Cardiac muscle cell (in vitro differentiated cells and primary cell): ENCODE measurements around the gene ZBTB40. TPM values are rescaled to one million over a fixed set of nuclear protein-coding genes. Genes with fewer than 3 reads are reported as not detected.
A peak's percentile ranks its signal among the peaks of the same experiment; 100 is the strongest.

Experiments
- DNase-seq, 2 donors: peaks; one replicate each; pipeline versions ENCODE4 v3.0.0 to v3.0.0-alpha.2; 2010 to 2017; ENCODE audit warnings: low read depth in 1 of 2, low spot score in 1 of 2
- H3K27ac ChIP-seq: fragments of 200-600 bp; sonication (generic); 2 replicates; pipeline ENCODE4 v1.5.1; 2016
- H3K27me3 ChIP-seq: fragments of 200-600 bp; sonication (generic); 2 replicates; pipeline ENCODE4 v1.6.0; 2016; ENCODE audit warnings: control low read depth
- H3K36me3 ChIP-seq: fragments of 200-600 bp; sonication (generic); 2 replicates; pipeline ENCODE4 v1.5.1; 2016; ENCODE audit warnings: control low read depth
- H3K4me1 ChIP-seq: fragments of 200-600 bp; sonication (generic); 2 replicates; pipeline ENCODE4 v1.8.1; 2017; ENCODE audit warnings: low read depth, mild to moderate bottlenecking, mixed run types
- H3K4me3 ChIP-seq: fragments of 200-600 bp; sonication (generic); 2 replicates; pipeline ENCODE4 v1.5.1; 2016; ENCODE audit warnings: mild to moderate bottlenecking
- H3K9me3 ChIP-seq: fragments of 200-600 bp; sonication (generic); 2 replicates; pipeline ENCODE4 v1.5.1; 2017; ENCODE audit warnings: low read depth, mild to moderate bottlenecking, control low read depth
- CTCF ChIP-seq: IDR thresholded peaks from 2 replicates; pipeline ENCODE4 v1.5.1; 2012; ENCODE audit warnings: low read depth, mild to moderate bottlenecking, low read length
- polyA plus RNA-seq: library from polyadenylated mRNA; unstranded; fragments of >200 nt; fragmentation: Nextera tagmentation; extraction: Ambion mirVana; gene quantifications from 2 replicates; pipeline ENCODE4 v1.2.1, GENCODE V29; 2016
- total RNA-seq: library from RNA; depleted of rRNA; stranded (reverse); fragments of >200 nt; gene quantifications from 2 replicates; pipeline ENCODE4 v1.2.3, GENCODE V29; 2016

ZBTB40 gene
- total and polyA plus RNA-seq, 2 experiments from 2014 or later = 8.3 to 18.1 TPM

- Histone ChIP-seq H3K27me3 (no peaks in the 10 kb centered on the region), H3K4me1 (peaks cover 15% of the 10 kb centered on the region), H3K36me3 (no peaks in the 10 kb centered on the region), H3K27ac (no peak overlapping the region), H3K9me3 (no peaks in the 10 kb centered on the region), H3K4me3 (no peak overlapping the region)
- no peak for TF ChIP-seq CTCF
- DNase-seq = no peak
These were observed 43.4 kb downstream of the ZBTB40 start for GRCh38 chr1:22494943-22495579.

DNA sequence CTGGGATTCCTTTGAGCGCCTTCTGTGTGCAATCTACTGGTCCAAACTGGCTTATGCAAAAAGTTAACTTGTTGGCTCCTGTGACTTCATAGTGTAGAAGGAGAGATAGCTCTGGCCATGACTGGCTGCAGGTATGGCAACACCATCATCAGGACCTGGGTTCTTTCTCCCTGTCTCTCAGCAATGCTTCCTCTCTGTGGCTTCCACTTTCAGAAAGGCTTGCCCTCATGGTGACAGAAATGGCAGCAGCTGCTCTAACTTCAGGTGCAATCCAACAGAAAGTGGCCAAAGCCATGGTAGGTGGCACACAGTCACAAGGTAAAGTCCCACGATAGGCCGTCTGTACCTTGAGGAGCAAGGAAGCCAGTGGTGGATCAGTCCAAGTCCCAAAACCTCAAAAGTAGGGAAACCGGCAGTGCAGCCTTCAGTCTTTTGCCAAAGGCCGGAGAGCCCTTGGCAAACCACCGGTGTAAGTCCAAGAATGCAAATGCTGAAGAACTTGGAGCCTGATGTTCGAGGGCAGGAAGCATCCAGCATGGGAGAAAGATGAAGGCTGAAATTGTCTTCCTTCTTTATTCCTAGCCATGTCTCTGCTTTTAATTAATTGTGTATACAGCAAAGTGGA, 45.0 kb downstream of the ZBTB40 start:
- no peaks in the 10 kb centered on the region for H3K36me3 ChIP-seq
- H3K27me3 ChIP-seq = no peaks in the 10 kb centered on the region
- no peak for TF ChIP-seq CTCF
- peaks cover 29% of the 10 kb centered on the region for H3K4me1 ChIP-seq
- H3K9me3 ChIP-seq = no peaks in the 10 kb centered on the region
- H3K4me3 ChIP-seq = no peak overlapping the region
- H3K27ac ChIP-seq = no peak overlapping the region
- no peak for DNase-seq

- Histone ChIP-seq H3K36me3 (no peaks in the 10 kb centered on the region), H3K9me3 (no peaks in the 10 kb centered on the region), H3K27ac (no peak overlapping the region), H3K27me3 (no peaks in the 10 kb centered on the region), H3K4me3 (no peak overlapping the region), H3K4me1 (peaks cover 31% of the 10 kb centered on the region)
- DNase-seq = no peak
- TF ChIP-seq CTCF = no peak
These were observed 46.8 kb downstream of the ZBTB40 start for GRCh38 chr1:22498463-22498862.

- TF ChIP-seq CTCF = no peak
- no peaks in the 10 kb centered on the region for H3K9me3 ChIP-seq
- H3K4me3 ChIP-seq = no peak overlapping the region
- peaks cover 31% of the 10 kb centered on the region for H3K4me1 ChIP-seq
- DNase-seq = no peak
- H3K36me3 ChIP-seq = no peaks in the 10 kb centered on the region
- H3K27ac ChIP-seq = peak overlapping the region; percentile 82
- no peaks in the 10 kb centered on the region for H3K27me3 ChIP-seq
These were observed 48.4 kb downstream of the ZBTB40 start for GRCh38 chr1:22500058-22500457.

DNA sequence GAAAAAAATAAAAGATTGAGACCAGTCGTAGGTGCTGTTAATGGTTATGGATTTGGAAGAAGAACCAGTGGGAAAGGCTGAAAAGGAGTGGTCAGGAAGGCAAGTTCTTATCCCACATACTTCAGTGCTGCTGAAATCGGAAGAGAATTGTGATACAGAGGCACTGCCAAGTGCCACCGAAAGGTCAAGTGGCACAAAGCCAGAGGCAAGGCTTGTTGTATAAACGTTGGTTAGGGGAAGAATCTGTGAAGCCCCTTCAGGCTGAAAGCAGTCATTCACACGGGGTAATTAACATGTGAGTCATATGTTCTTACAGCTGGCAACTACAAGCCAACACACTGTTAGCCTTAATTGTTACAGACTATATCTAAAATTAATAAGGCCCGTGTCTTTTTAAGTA, 48.8 kb downstream of the ZBTB40 start:
- TF ChIP-seq CTCF = no peak
- Histone ChIP-seq H3K9me3 (no peaks in the 10 kb centered on the region), H3K36me3 (no peaks in the 10 kb centered on the region), H3K27me3 (no peaks in the 10 kb centered on the region), H3K27ac (peak overlapping the region; percentile 82), H3K4me3 (no peak overlapping the region), H3K4me1 (peaks cover 30% of the 10 kb centered on the region)
- DNase-seq = peak; percentile 62 to 79
